HG03575 (cell line): ENCODE results near the gene CYP26A1.

ENCODE experiments used
- ATAC-seq: cut with Tn5 transposase; IDR thresholded peaks from one replicate; pipeline ENCODE4 v1.9.1; 2021; ENCODE audit not compliant: unreplicated experiment, insufficient number of reproducible peaks, low FRiP score; ENCODE audit errors: extremely low read depth

Gene CYP26A1

GRCh38 chr10:93103953-93104352 lies 30.3 kb downstream of the CYP26A1 start:
- ATAC-seq, result no peak

- ATAC-seq, result no peak
Measured at GRCh38 chr10:93106631-93107072, 33.0 kb downstream of the CYP26A1 start.

GRCh38 chr10:93110472-93111146 lies 36.9 kb downstream of the CYP26A1 start:
- ATAC-seq, result peak; percentile 52

DNA sequence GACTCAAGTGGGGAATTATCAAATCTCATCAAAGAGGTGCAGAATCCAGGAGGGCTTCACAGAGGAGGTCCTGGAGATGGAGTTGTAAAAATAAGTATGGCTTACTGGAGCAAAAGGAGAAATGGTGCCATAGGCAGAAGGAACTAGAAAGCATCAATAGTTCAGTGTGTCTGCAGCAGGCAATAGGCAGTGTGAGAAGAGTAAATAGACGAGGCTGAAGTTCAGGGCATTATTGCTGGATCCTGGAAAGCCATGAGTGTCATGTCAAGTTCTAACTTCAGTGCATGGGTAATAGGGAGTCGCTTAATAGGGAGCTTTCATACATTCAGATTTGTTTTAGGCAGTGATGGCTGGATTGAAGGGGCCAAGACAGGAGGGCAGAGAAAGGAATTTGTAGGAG lies 39.3 kb downstream of the CYP26A1 start:
- no peak for ATAC-seq

GRCh38 chr10:93115661-93116383 lies 42.1 kb downstream of the CYP26A1 start:
- ATAC-seq, result no peak

DNA sequence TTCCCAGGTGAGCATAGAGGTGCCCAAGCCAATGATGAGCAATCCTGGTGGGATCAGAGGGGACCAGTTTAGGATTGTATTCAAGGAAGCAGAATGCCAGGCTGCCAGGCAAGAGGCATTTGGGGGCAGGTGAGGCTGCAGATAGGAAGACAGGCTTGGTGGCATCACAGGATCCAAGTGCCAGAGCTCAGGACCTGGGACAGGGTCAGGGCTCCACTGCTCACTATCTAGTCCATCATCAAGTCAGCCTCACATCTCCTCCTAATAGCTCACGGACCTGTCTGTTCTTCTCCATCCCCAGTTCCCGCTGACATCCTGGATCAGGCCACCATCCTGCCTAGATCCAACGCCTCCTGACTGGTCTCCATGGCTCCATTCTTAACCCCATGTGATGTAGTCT lies 47.6 kb downstream of the CYP26A1 start:
- ATAC-seq, result no peak

DNA sequence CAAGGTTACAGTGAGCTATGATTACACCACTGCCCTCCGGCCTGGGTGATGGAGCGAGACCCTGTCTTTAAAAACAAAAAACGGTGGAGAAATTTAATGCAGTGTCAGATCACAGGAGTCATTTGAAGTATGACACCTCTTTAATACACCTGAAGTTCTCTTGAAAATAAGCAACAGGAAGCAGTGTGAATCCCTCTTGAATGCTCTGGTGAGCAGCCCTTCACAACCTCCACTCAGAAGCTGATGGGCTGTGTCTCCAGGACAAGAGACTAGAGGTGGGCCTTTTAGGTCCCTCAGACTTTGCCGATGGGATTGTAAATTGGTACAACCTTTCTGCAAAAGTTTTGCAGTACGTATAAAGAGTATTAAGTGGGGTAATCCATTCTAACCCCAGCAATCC lies 50.1 kb downstream of the CYP26A1 start:
- no peak for ATAC-seq

DNA sequence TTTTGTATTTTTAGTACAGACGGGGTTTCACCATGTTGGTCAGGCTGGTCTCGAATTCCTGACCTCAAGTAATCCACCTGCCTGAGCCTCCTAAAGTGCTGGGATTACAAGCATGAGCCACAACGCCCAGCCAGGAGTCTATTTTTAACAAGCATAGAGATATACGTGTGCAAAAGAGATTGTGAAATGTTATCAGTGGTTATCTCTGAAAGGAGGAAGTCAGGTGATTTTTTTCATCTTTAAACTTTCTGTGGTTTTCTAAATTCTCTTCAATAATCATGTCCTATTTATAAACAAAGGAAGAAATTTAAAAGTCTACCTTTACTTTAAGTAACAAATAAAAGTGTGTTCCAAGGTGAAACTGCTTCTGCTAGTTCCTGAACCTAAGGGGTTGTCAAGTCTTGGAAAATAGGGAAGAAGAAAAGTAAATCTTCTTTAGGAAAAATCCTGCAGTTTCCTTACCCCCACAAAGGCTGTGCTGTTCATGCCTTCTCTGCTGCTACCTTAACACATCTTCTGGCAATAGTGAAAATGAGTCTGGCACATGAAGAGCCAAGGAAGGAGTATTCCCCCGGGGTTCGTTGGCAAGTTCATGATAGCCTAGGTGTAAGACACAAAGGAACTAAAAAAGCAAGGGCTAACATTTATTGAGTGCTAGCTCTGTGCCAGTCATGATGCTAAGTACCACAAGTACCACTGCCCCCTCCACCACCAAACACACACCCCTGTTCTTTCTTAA lies 51.1 kb downstream of the CYP26A1 start:
- no peak for ATAC-seq

DNA sequence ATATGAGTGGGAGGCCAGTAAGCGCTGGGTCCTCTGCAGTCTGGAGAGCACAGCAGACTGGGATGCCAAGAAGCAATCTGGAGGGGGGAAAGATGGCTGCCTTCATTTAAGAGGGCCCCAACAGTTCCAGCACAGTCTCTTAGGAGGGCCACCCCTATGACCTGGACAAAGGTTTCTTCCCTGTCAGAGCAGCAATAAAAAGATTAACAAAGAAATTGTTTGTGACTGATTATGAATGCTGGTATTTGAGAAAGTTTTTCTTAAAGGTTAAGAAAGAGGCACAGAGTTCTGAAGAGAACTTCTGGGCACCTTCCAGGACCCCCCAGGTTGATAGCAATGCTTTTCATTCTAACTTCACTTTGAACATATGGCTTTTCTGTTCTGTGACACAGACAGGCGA lies 52.3 kb downstream of the CYP26A1 start:
- ATAC-seq, result no peak

DNA sequence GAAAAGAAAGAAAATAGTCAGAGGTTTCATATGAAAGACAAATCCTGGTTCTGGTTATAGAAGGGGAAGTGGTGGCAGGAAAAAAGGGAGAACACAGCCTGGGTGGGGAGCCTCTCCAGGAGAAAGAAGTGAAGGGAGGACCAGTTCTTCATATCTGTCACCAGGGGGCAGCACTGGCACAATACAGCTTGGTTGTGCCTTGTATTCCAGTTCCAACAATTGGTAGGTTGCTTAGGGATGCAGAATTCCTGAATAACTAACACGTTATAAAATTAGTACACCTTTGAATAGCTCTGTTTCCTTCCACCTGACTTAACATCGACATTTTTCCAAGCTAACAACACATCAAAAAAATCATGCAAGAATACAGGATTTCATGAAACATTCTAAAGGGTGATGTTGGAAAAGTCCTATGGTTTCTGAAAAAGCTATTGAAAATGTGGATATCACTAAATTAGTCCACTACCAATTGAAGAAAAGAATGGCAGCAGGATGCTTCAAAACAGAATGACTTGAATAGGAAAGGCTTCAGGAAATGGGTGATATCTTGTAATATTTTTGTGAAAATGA lies 52.9 kb downstream of the CYP26A1 start:
- ATAC-seq, result no peak
